IMR-90 (cell line): Measurements from ENCODE around the gene YEATS4. TPM values are rescaled to one million over a fixed set of nuclear protein-coding genes. Genes with fewer than 3 reads are reported as not detected.
A peak's percentile ranks its signal among the peaks of the same experiment; 100 is the strongest.

Experiments
- ATAC-seq: fragments of 200-7000 bp; cut with Tn5 transposase; 2 replicates; pipeline ENCODE4 v1.9.1; 2020; ENCODE audit warnings: low read depth, mild to moderate bottlenecking, moderate library complexity
- BruUV-seq: library from RNA; stranded (reverse); fragments of 400-500 nt; replicated peaks from 2 replicates; lab custom pipeline; 2021; lab: Mats Ljungman, UMichigan
- CTCF ChIA-PET: fragments of 300-600 bp; formaldehyde crosslinking; extraction: SDS; loops from one replicate; lab custom pipeline; 2021; ENCODE audit warnings: antibody characterized with exemption; lab: Yijun Ruan, JAX
- POLR2A ChIA-PET: fragments of 300-600 bp; sonication (Branson Sonifier 250); formaldehyde crosslinking; loops from one replicate; lab custom pipeline; 2022; ENCODE audit warnings: antibody characterized with exemption; ENCODE audit not compliant: unreplicated experiment; lab: Charles Lee
- DNase-seq: peaks from one replicate; pipeline ENCODE4 v3.0.0; 2013
- H2AFZ ChIP-seq: replicated peaks from 2 replicates; pipeline ENCODE3; 2013; ENCODE audit warnings: low read length, mild to moderate bottlenecking; ENCODE audit not compliant: poor library complexity
- H2AK5ac ChIP-seq: 2 replicates; pipeline ENCODE4 v1.6.1; 2013; ENCODE audit warnings: low read depth, low read length, inconsistent platforms
- H2AK9ac ChIP-seq: replicated peaks from 2 replicates; pipeline ENCODE3; 2013; ENCODE audit warnings: mild to moderate bottlenecking, low read depth, low read length, moderate library complexity; ENCODE audit not compliant: poor library complexity
- H2BK120ac ChIP-seq: 2 replicates; pipeline ENCODE4 v1.6.1; 2013; ENCODE audit warnings: low read depth, low read length, inconsistent platforms
- H2BK15ac ChIP-seq: 3 replicates; pipeline ENCODE4 v1.6.1; 2013; ENCODE audit warnings: low read depth, low read length, inconsistent platforms
- H2BK20ac ChIP-seq: 2 replicates; pipeline ENCODE4 v1.6.1; 2013; ENCODE audit warnings: low read depth, mild to moderate bottlenecking, inconsistent platforms, low read length, moderate library complexity
- H2BK5ac ChIP-seq: 2 replicates; pipeline ENCODE4 v1.6.1; 2013; ENCODE audit warnings: mild to moderate bottlenecking, low read depth, low read length, inconsistent platforms; ENCODE audit not compliant: poor library complexity, severe bottlenecking
- H3K14ac ChIP-seq: replicated peaks from 2 replicates; pipeline ENCODE4 v1.6.1; 2013; ENCODE audit warnings: low read depth, low read length, inconsistent platforms
- H3K18ac ChIP-seq: 2 replicates; pipeline ENCODE4 v1.6.1; 2013; ENCODE audit warnings: low read depth, low read length, control low read depth
- H3K23ac ChIP-seq: 2 replicates; pipeline ENCODE4 v1.6.1; 2013; ENCODE audit warnings: low read depth, low read length, inconsistent platforms
- H3K27ac ChIP-seq: 2 replicates; pipeline ENCODE4 v1.5.1; 2013; ENCODE audit warnings: mild to moderate bottlenecking, control low read depth, low read length; ENCODE audit not compliant: insufficient read depth
- H3K27me3 ChIP-seq: 2 replicates; pipeline ENCODE4 v1.6.1; 2013; ENCODE audit warnings: low read length; ENCODE audit not compliant: control insufficient read depth, insufficient read depth
- H3K36me3 ChIP-seq: 2 replicates; pipeline ENCODE4 v1.6.1; 2013; ENCODE audit warnings: low read length, mixed read lengths; ENCODE audit not compliant: control insufficient read depth, insufficient read depth
- H3K4ac ChIP-seq: 2 replicates; pipeline ENCODE4 v1.6.1; 2013; ENCODE audit warnings: low read depth, low read length, inconsistent platforms
- H3K4me1 ChIP-seq: 2 replicates; pipeline ENCODE4 v1.6.1; 2013; ENCODE audit warnings: low read length, mixed read lengths; ENCODE audit not compliant: control insufficient read depth, insufficient read depth
- H3K4me2 ChIP-seq: 2 replicates; pipeline ENCODE4 v1.6.1; 2013; ENCODE audit warnings: low read depth, mild to moderate bottlenecking, control low read depth, low read length, moderate library complexity
- H3K4me3 ChIP-seq: 2 replicates; pipeline ENCODE4 v1.5.1; 2013; ENCODE audit warnings: low read depth, mild to moderate bottlenecking, control low read depth, low read length, moderate library complexity; ENCODE audit not compliant: insufficient read depth
- H3K56ac ChIP-seq: 2 replicates; pipeline ENCODE4 v1.6.1; 2013; ENCODE audit warnings: low read length, inconsistent platforms; ENCODE audit not compliant: insufficient read depth; ENCODE audit errors: extremely low read depth
- H3K79me1 ChIP-seq, 2 experiments: 2 replicates each; pipeline ENCODE4 v1.6.1; 2013; ENCODE audit warnings: low read length in 2 of 2, inconsistent platforms in 1 of 2, low read depth in 1 of 2
- H3K9ac ChIP-seq: 2 replicates; pipeline ENCODE4 v1.6.1; 2013; ENCODE audit warnings: low read depth, low read length, control low read depth
- H3K9me1 ChIP-seq: 2 replicates; pipeline ENCODE4 v1.6.1; 2013; ENCODE audit warnings: low read length, inconsistent platforms; ENCODE audit not compliant: insufficient read depth
- H3K9me3 ChIP-seq: 2 replicates; pipeline ENCODE4 v1.6.1; 2013; ENCODE audit warnings: low read length; ENCODE audit not compliant: control insufficient read depth, insufficient read depth
- H4K20me1 ChIP-seq: 2 replicates; pipeline ENCODE4 v1.6.1; 2013; ENCODE audit warnings: low read length, inconsistent platforms; ENCODE audit not compliant: insufficient read depth
- H4K5ac ChIP-seq: 2 replicates; pipeline ENCODE4 v1.6.1; 2013; ENCODE audit warnings: mild to moderate bottlenecking, low read depth, low read length, control low read depth
- H4K8ac ChIP-seq, 2 experiments: 2 replicates each; pipeline ENCODE4 v1.6.1; 2013; ENCODE audit warnings: low read depth in 2 of 2, low read length in 2 of 2, control low read depth in 1 of 2, inconsistent platforms in 1 of 2
- H4K91ac ChIP-seq: 2 replicates; pipeline ENCODE4 v1.6.1; 2013; ENCODE audit warnings: low read depth, low read length, inconsistent platforms; ENCODE audit not compliant: insufficient read depth
- BHLHE40 ChIP-seq: fragments of 150-350 bp; IDR thresholded peaks from 2 replicates; pipeline ENCODE4 v1.6.1; 2016; ENCODE audit warnings: mild to moderate bottlenecking, low read depth, low read length
- CHD1 ChIP-seq: IDR thresholded peaks from 2 replicates; pipeline ENCODE4 v1.6.1; 2012; ENCODE audit warnings: low read depth, low read length, improper control_type of control experiment
- FOS ChIP-seq: fragments of 150-350 bp; IDR thresholded peaks from 2 replicates; pipeline ENCODE4 v1.6.1; 2016; ENCODE audit warnings: low read depth, low read length
- MAZ ChIP-seq: IDR thresholded peaks from 2 replicates; pipeline ENCODE4 v1.6.1; 2012; ENCODE audit warnings: low read depth, mild to moderate bottlenecking, low read length, improper control_type of control experiment, moderate library complexity, borderline replicate concordance
- MXI1 ChIP-seq: IDR thresholded peaks from 2 replicates; pipeline ENCODE4 v1.6.1; 2012; ENCODE audit warnings: low read depth, mild to moderate bottlenecking, low read length, moderate library complexity, borderline replicate concordance
- NFE2L2 ChIP-seq: fragments of 150-350 bp; IDR thresholded peaks from 2 replicates; pipeline ENCODE4 v1.6.1; 2016; ENCODE audit warnings: low read depth, mild to moderate bottlenecking, low read length
- RAD21 ChIP-seq: IDR thresholded peaks from 2 replicates; pipeline ENCODE4 v1.6.1; 2012; ENCODE audit warnings: low read length, improper control_type of control experiment
- SMC3 ChIP-seq: fragments of 150-350 bp; IDR thresholded peaks from 2 replicates; pipeline ENCODE4 v1.6.1; 2016; ENCODE audit warnings: low read depth, mild to moderate bottlenecking, antibody characterized with exemption, low read length, moderate library complexity
- WGBS, 2 experiments: methylation state at CpG; one replicate each; pipeline versions ENCODE4 v1.1.5 to v1.1.7; 2013; ENCODE audit warnings: missing lambda C conversion rate in 2 of 2; ENCODE audit not compliant: insufficient read length in 1 of 2; ENCODE audit errors: extremely low coverage in 2 of 2; 5-methylcytosine and 5-hydroxymethylcytosine counted together
- dilution Hi-C: fragments of 300-500 bp; cut with HindIII; formaldehyde crosslinking; loops from one replicate; pipeline ENCODE4 v1.14.3; 2018; ENCODE audit warnings: low sequenced_read_pairs; ENCODE audit not compliant: unreplicated experiment
- in situ Hi-C: fragments of 300-500 bp; cut with MboI; formaldehyde crosslinking; loops from 3 replicates; pipeline ENCODE4 v1.14.3; 2019; ENCODE audit warnings: low sequenced_read_pairs, inconsistent platforms, mixed read lengths
- intact Hi-C: fragments of 100-400 bp; cut with micrococcal nuclease; formaldehyde crosslinking; loops from 2 replicates; pipeline ENCODE4 v1.10.0; 2022
- polyA plus RNA-seq, 3 experiments: library from polyadenylated mRNA; depleted of rRNA; stranded (reverse); fragments of >200 nt; gene quantifications; 2 replicates each; pipeline ENCODE4 v1.2.3, GENCODE V29; 2012; ENCODE audit warnings: low replicate concordance in 1 of 3
- total RNA-seq: library from RNA; depleted of rRNA; stranded (reverse); fragments of >200 nt; gene quantifications from 2 replicates; pipeline ENCODE4 v1.2.3, GENCODE V29; 2012
- TF ChIP-seq, protein P1 (sequence below): conservative IDR thresholded peaks from 2 replicates; pipeline ENCODE4 v1.5.1; 2012; ENCODE audit warnings: mild to moderate bottlenecking, low read depth, low read length, improper control_type of control experiment

The YEATS4 gene
- total and polyA plus RNA-seq, 2 of the 4 experiments (the other 2 are of a cell fraction): 6.9 to 15.1 TPM

DNA sequence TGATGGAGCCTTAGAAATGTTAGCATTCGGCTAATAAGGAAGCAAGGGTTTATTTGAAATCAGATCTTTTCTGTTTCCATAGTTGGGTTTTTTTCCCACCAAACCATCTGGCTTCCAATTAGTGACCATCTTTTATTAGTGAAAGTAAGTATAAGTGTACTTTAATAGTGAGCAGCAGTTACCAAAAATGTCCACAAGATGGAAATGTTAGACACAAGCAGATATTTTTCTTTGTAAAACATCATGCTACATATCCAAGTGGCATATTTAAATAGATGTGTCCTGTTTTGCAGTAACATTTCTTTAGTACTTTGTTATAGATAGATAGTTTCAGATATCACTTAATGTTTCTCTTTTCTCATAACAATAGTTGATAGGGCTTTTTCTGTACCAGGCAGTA lies 28.8 kb downstream of the YEATS4 start:
- Histone ChIP-seq H3K4me3 (no peak overlapping the region), H3K9me3 (no peaks in the 10 kb centered on the region), H3K4me1 (no peaks in the 10 kb centered on the region; the same call in 1 of the 2 replicates), H3K27ac (no peak overlapping the region), H2AK9ac (no peak overlapping the region), H3K18ac (no peak overlapping the region), H2BK120ac (no peak overlapping the region), H2BK5ac (peak overlapping the region; percentile 36), H3K4ac (no peak overlapping the region), H3K4me2 (no peak overlapping the region), H2BK15ac (no peak overlapping the region), H3K23ac (no peak overlapping the region), H3K56ac (no peak overlapping the region), H3K79me1 (peaks cover 4 to 5% of the 10 kb centered on the region in 2 experiments; a peak in 1 of 4 replicates), H3K9me1 (0 out of 2 replicates have a peak, but pooled peaks cover 3% of the 10 kb centered on the region), H4K8ac (no peak overlapping the region), H4K5ac (no peak overlapping the region), H3K36me3 (no peaks in the 10 kb centered on the region), H2BK20ac (no peak overlapping the region), H3K9ac (no peak overlapping the region), H4K91ac (no peak overlapping the region), H3K14ac (no peak overlapping the region), H2AFZ (no peak overlapping the region), H2AK5ac (no peak overlapping the region), H4K20me1 (no peaks in the 10 kb centered on the region), H3K27me3 (no peaks in the 10 kb centered on the region)
- ChIA-PET POLR2A (no interaction called here), CTCF (interaction anchor here (0.6 to 0.8 kb wide), 4 partner anchors 82 to 491 kb away, joined by 3 read pairs; partner anchors contain the start of gene FRS2)
- ATAC-seq: peak; percentile 81
- dilution Hi-C loops (no loop called here), in situ Hi-C loops (loop anchor here (5.0 kb wide), 1 partner anchor 184 kb away; no protein-coding TSS in a partner anchor), intact Hi-C loops (loop anchor here (1.0 to 5.0 kb wide), 4 partner anchors 82 to 199 kb away; partner anchors contain the start of genes CCT2 and FRS2)
- peak; percentile 81 for DNase-seq
- WGBS, 2 experiments: no CpG with 5 or more reads among the region's 1 CpG
- TF ChIP-seq CHD1 (no peak), MAZ (no peak), RAD21 (peak; percentile 84), NFE2L2 (no peak), BHLHE40 (no peak), SMC3 (peak; percentile 86), FOS (no peak), MXI1 (no peak)
- TF ChIP-seq, protein P1, sequence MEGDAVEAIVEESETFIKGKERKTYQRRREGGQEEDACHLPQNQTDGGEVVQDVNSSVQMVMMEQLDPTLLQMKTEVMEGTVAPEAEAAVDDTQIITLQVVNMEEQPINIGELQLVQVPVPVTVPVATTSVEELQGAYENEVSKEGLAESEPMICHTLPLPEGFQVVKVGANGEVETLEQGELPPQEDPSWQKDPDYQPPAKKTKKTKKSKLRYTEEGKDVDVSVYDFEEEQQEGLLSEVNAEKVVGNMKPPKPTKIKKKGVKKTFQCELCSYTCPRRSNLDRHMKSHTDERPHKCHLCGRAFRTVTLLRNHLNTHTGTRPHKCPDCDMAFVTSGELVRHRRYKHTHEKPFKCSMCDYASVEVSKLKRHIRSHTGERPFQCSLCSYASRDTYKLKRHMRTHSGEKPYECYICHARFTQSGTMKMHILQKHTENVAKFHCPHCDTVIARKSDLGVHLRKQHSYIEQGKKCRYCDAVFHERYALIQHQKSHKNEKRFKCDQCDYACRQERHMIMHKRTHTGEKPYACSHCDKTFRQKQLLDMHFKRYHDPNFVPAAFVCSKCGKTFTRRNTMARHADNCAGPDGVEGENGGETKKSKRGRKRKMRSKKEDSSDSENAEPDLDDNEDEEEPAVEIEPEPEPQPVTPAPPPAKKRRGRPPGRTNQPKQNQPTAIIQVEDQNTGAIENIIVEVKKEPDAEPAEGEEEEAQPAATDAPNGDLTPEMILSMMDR: peak; percentile 88
- BruUV-seq: no TSS peak
